ENCODE data around the gene PPFIBP2.
A peak's percentile ranks its signal among the peaks of the same experiment; 100 is the strongest.
"Not testable (repeated sequence)": the region's sequence is repeated elsewhere in the genome, so short reads cannot be mapped to it uniquely, and the experiment has no call there.

Gene PPFIBP2

GRCh38 chr11:7499081-7499480 lies 14.7 kb upstream of the PPFIBP2 start:
- DNase-seq (ENCODE audit: low spot score) = no peak

- no peak for DNase-seq (ENCODE audit: low spot score)
Observed at GRCh38 chr11:7500251-7500650, 13.5 kb upstream of the PPFIBP2 start.

GRCh38 chr11:7501251-7501650 lies 12.5 kb upstream of the PPFIBP2 start:
- no peak for DNase-seq (ENCODE audit: low spot score)

- DNase-seq (ENCODE audit: low spot score) = no peak
Observed at GRCh38 chr11:7501894-7502293, 11.9 kb upstream of the PPFIBP2 start.

- DNase-seq (ENCODE audit: low spot score) = no peak
Observed at GRCh38 chr11:7506243-7506642, 7.6 kb upstream of the PPFIBP2 start.

GRCh38 chr11:7508087-7508486 lies 5.7 kb upstream of the PPFIBP2 start:
- no peak for DNase-seq (ENCODE audit: low spot score)

GRCh38 chr11:7509966-7510365 lies 3.8 kb upstream of the PPFIBP2 start:
- no peak for DNase-seq (ENCODE audit: low spot score)

- DNase-seq (ENCODE audit: low spot score) = no peak
Observed at GRCh38 chr11:7511401-7511800, 2.4 kb upstream of the PPFIBP2 start.

GRCh38 chr11:7512525-7513233 lies 1.1 kb upstream of the PPFIBP2 start:
- DNase-seq (ENCODE audit: low spot score) = peak; percentile 14

- no peak for DNase-seq (ENCODE audit: low spot score)
Observed at GRCh38 chr11:7514099-7514591, 346 bp downstream of the PPFIBP2 start.

GRCh38 chr11:7515447-7515886 lies 1.7 kb downstream of the PPFIBP2 start:
- no peak for DNase-seq (ENCODE audit: low spot score)

- DNase-seq (ENCODE audit: low spot score) = no peak
Observed at GRCh38 chr11:7516475-7516874, 2.7 kb downstream of the PPFIBP2 start.

- DNase-seq (ENCODE audit: low spot score) = not testable (repeated sequence)
Observed at GRCh38 chr11:7517743-7518142, 3.9 kb downstream of the PPFIBP2 start.

GRCh38 chr11:7518811-7519562 lies 5.2 kb downstream of the PPFIBP2 start:
- DNase-seq (ENCODE audit: low spot score) = no peak

- no peak for DNase-seq (ENCODE audit: low spot score)
Observed at GRCh38 chr11:7520011-7520942, 6.5 kb downstream of the PPFIBP2 start.

- no peak for DNase-seq (ENCODE audit: low spot score)
Observed at GRCh38 chr11:7520981-7521487, 7.2 kb downstream of the PPFIBP2 start.

- no peak for DNase-seq (ENCODE audit: low spot score)
Observed at GRCh38 chr11:7522121-7522520, 8.3 kb downstream of the PPFIBP2 start.

GRCh38 chr11:7522546-7522945 lies 8.7 kb downstream of the PPFIBP2 start:
- DNase-seq (ENCODE audit: low spot score) = no peak

GRCh38 chr11:7523416-7524210 lies 9.8 kb downstream of the PPFIBP2 start:
- no peak for DNase-seq (ENCODE audit: low spot score)

- DNase-seq (ENCODE audit: low spot score) = no peak
Observed at GRCh38 chr11:7524462-7525235, 10.8 kb downstream of the PPFIBP2 start.
